KMS-11 (cell line): ENCODE measurements around the gene PRRC2B.
A peak's percentile ranks its signal among the peaks of the same experiment; 100 is the strongest.
"Not testable (repeated sequence)": the region's sequence is repeated elsewhere in the genome, so short reads cannot be mapped to it uniquely, and the experiment has no call there.

Source experiments
- H2AFZ ChIP-seq: fragments of 200-600 bp; sonication (generic); 2 replicates; pipeline ENCODE4 v1.6.1; 2016; ENCODE audit warnings: antibody characterized with exemption, mixed run types, low read depth
- H3K27ac ChIP-seq: fragments of 200-600 bp; sonication (generic); 2 replicates; pipeline ENCODE4 v1.6.1; 2016; ENCODE audit warnings: mild to moderate bottlenecking, mixed run types
- H3K27me3 ChIP-seq: fragments of 200-600 bp; sonication (generic); 2 replicates; pipeline ENCODE4 v1.6.1; 2017; ENCODE audit warnings: mild to moderate bottlenecking, low read depth, mixed run types, moderate library complexity; ENCODE audit not compliant: insufficient read depth
- H3K36me3 ChIP-seq: fragments of 200-600 bp; sonication (generic); 2 replicates; pipeline ENCODE4 v1.6.1; 2017; ENCODE audit warnings: mild to moderate bottlenecking, mixed run types; ENCODE audit not compliant: insufficient read depth
- H3K4me1 ChIP-seq: fragments of 200-600 bp; sonication (generic); 2 replicates; pipeline ENCODE4 v1.6.1; 2016; ENCODE audit warnings: mild to moderate bottlenecking, low read depth, mixed run types; ENCODE audit not compliant: poor library complexity, severe bottlenecking
- H3K4me2 ChIP-seq: fragments of 200-600 bp; sonication (generic); 2 replicates; pipeline ENCODE4 v1.7.0; 2016; ENCODE audit warnings: mild to moderate bottlenecking, mixed run types
- H3K4me3 ChIP-seq: fragments of 200-600 bp; sonication (generic); IDR thresholded peaks from 2 replicates; pipeline ENCODE4 v1.6.1; 2017; ENCODE audit warnings: low read depth, low read length, mixed read lengths; ENCODE audit not compliant: insufficient read depth
- H3K79me2 ChIP-seq: fragments of 200-600 bp; sonication (generic); 2 replicates; pipeline ENCODE4 v1.6.1; 2016; ENCODE audit warnings: low read depth, mixed run types; ENCODE audit not compliant: insufficient read depth
- H3K9ac ChIP-seq: fragments of 200-600 bp; sonication (generic); 2 replicates; pipeline ENCODE4 v1.6.1; 2016; ENCODE audit warnings: mild to moderate bottlenecking, mixed run types
- H4K20me1 ChIP-seq: fragments of 200-600 bp; sonication (generic); 2 replicates; pipeline ENCODE4 v1.6.1; 2016; ENCODE audit warnings: mild to moderate bottlenecking, mixed run types; ENCODE audit not compliant: insufficient read depth
- CTCF ChIP-seq: fragments of 200-600 bp; sonication (generic); conservative IDR thresholded peaks from 2 replicates; pipeline ENCODE4 v1.6.1; 2017; ENCODE audit warnings: low read depth, mild to moderate bottlenecking, antibody characterized with exemption, low read length, moderate library complexity, mixed read lengths

PRRC2B gene

GRCh38 chr9:131367450-131367849 is 26.4 kb upstream of the PRRC2B start:
- TF ChIP-seq CTCF, result no peak
- Histone ChIP-seq H3K4me2 (no peak overlapping the region), H3K79me2 (no peaks in the 10 kb centered on the region), H3K27me3 (no peaks in the 10 kb centered on the region), H3K4me3 (no peak overlapping the region), H3K36me3 (no peaks in the 10 kb centered on the region), H3K4me1 (peaks cover 7% of the 10 kb centered on the region), H3K9ac (no peak overlapping the region), H3K27ac (no peak overlapping the region), H2AFZ (no peak overlapping the region), H4K20me1 (no peaks in the 10 kb centered on the region)

- Histone ChIP-seq H3K36me3 (no peaks in the 10 kb centered on the region), H2AFZ (no peak overlapping the region), H4K20me1 (no peaks in the 10 kb centered on the region), H3K4me1 (peaks cover 10% of the 10 kb centered on the region), H3K27me3 (no peaks in the 10 kb centered on the region), H3K4me3 (no peak overlapping the region), H3K9ac (no peak overlapping the region), H3K27ac (no peak overlapping the region), H3K79me2 (no peaks in the 10 kb centered on the region), H3K4me2 (no peak overlapping the region)
- TF ChIP-seq CTCF, result no peak
Measured at GRCh38 chr9:131370638-131371037, 23.2 kb upstream of the PRRC2B start.

- H3K4me3 ChIP-seq, H4K20me1 ChIP-seq, H3K27me3 ChIP-seq, H3K79me2 ChIP-seq, H3K36me3 ChIP-seq, H3K4me1 ChIP-seq: not testable (repeated sequence)
- Histone ChIP-seq H3K4me2 (peak overlapping the region; percentile 85), H2AFZ (peak overlapping the region; percentile 79), H3K9ac (peak overlapping the region; percentile 28; the same call in 1 of the 2 replicates), H3K27ac (peak overlapping the region; percentile 47)
Measured at GRCh38 chr9:131372599-131372973, 21.3 kb upstream of the PRRC2B start.

- not testable (repeated sequence) for H3K36me3 ChIP-seq, H3K27ac ChIP-seq, H3K79me2 ChIP-seq, H4K20me1 ChIP-seq, H3K4me3 ChIP-seq, H3K4me1 ChIP-seq, H3K27me3 ChIP-seq, H3K9ac ChIP-seq
- Histone ChIP-seq H2AFZ (peak overlapping the region; percentile 76; the same call in 1 of the 2 replicates), H3K4me2 (peak overlapping the region; percentile 73)
Measured at GRCh38 chr9:131374638-131375037, 19.2 kb upstream of the PRRC2B start.

GRCh38 chr9:131379056-131379455 is 14.8 kb upstream of the PRRC2B start:
- no peak overlapping the region for H3K27ac ChIP-seq
- no peaks in the 10 kb centered on the region for H3K36me3 ChIP-seq
- no peak overlapping the region for H3K9ac ChIP-seq
- no peak overlapping the region for H3K4me3 ChIP-seq
- H3K27me3 ChIP-seq, result no peaks in the 10 kb centered on the region
- no peak for TF ChIP-seq CTCF
- H3K4me2 ChIP-seq, result no peak overlapping the region
- no peak overlapping the region for H2AFZ ChIP-seq
- H4K20me1 ChIP-seq, result no peaks in the 10 kb centered on the region
- no peaks in the 10 kb centered on the region for H3K79me2 ChIP-seq
- no peaks in the 10 kb centered on the region for H3K4me1 ChIP-seq
